Testis (tissue), 2 donors: ENCODE results near the gene NKAIN2.

Experiments used
- POLR2A ChIP-seq: fragments of 450-650 bp; IDR thresholded peaks from one replicate; pipeline ENCODE4 v1.6.1; 2017; ENCODE audit warnings: antibody characterized with exemption, mild to moderate bottlenecking, moderate library complexity
- TF ChIP-seq, protein P1 (sequence below), 3 experiments: fragments of 450-650 bp in 2 of 3; fragments of 200-600 bp in 1 of 3; sonication (generic) in 1 of 3; IDR thresholded peaks; one replicate each; pipeline ENCODE4 v1.5.1; 2016 to 2019; ENCODE audit warnings: antibody characterized with exemption in 3 of 3, mild to moderate bottlenecking in 2 of 3, moderate library complexity in 1 of 3

DNA sequence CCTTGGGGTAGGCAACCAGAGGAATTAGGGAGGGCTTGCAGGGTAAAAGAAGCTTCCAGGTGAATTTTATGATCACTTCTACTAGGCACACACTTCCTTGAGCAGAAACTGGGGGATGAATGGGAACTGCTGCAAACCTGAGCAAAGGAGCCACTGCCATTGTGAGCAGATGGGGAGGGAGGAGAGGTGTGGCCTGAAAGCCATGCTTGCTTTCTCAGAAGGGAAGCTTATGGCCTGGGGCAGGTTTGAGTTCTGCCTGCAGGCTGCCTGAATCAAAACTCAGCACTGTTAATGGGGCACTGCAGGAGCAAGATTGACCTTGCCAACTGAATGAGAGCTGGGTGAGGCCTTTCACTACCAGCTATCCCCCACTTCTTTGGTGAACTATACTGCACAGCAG, 328.1 kb downstream of the NKAIN2 start:
- TF ChIP-seq, protein P1, sequence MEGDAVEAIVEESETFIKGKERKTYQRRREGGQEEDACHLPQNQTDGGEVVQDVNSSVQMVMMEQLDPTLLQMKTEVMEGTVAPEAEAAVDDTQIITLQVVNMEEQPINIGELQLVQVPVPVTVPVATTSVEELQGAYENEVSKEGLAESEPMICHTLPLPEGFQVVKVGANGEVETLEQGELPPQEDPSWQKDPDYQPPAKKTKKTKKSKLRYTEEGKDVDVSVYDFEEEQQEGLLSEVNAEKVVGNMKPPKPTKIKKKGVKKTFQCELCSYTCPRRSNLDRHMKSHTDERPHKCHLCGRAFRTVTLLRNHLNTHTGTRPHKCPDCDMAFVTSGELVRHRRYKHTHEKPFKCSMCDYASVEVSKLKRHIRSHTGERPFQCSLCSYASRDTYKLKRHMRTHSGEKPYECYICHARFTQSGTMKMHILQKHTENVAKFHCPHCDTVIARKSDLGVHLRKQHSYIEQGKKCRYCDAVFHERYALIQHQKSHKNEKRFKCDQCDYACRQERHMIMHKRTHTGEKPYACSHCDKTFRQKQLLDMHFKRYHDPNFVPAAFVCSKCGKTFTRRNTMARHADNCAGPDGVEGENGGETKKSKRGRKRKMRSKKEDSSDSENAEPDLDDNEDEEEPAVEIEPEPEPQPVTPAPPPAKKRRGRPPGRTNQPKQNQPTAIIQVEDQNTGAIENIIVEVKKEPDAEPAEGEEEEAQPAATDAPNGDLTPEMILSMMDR (IDR thresholded peaks at IDR 0.05), result no peak
- TF ChIP-seq POLR2A, result no peak
